ENCODE results near the gene FZD2. TPM values are rescaled to one million over a fixed set of nuclear protein-coding genes. Genes with fewer than 3 reads are reported as not detected.

Gene FZD2
- total and polyA plus RNA-seq, 2 of the 4 experiments (the other 2 are of a cell fraction) = 21.3 to 130 TPM

GRCh38 chr17:44608727-44609435, 51.6 kb downstream of the FZD2 start:
- peak overlapping the region; percentile 86 for H4K5ac ChIP-seq (ENCODE audit: low read depth, low read length)
- peak overlapping the region; percentile 93 for H2BK120ac ChIP-seq (ENCODE audit: low read depth, low read length)
- TF ChIP-seq POLR2A (IDR thresholded peaks at IDR 0.05; ENCODE audit: low read depth, low read length) (no peak), CEBPB (IDR thresholded peaks at IDR 0.05; ENCODE audit: low read depth, low read length) (no peak), CTCF (conservative IDR thresholded peaks at IDR 0.05; ENCODE audit: low read depth, low read length) (no peak), USF2 (IDR thresholded peaks at IDR 0.05; ENCODE audit: low read depth, low read length) (no peak), MAFK (IDR thresholded peaks at IDR 0.05; ENCODE audit: low read depth, low read length) (no peak)
- peak overlapping the region; percentile 77 for H3K27ac ChIP-seq (ENCODE audit: insufficient read depth, low read length)
- H4K20me1 ChIP-seq (ENCODE audit: insufficient read depth, low read length) = no peaks in the 10 kb centered on the region
- H2AK5ac ChIP-seq (ENCODE audit: low read depth, low read length) = peak overlapping the region; percentile 76
- H3K79me1 ChIP-seq (ENCODE audit: low read depth in 1 of 2, low read length in 2 of 2) = 0 out of 4 replicates have a peak, but pooled peaks cover 0 to 6% of the 10 kb centered on the region in 2 experiments
- CTCF ChIA-PET = interaction anchor here (0.9 kb wide), 1 partner anchor 85 kb away, joined by 3 read pairs; no protein-coding TSS in a partner anchor
- no peak overlapping the region for H3K4me3 ChIP-seq (ENCODE audit: insufficient read depth, low read depth, low read length)
- peak overlapping the region; percentile 10; the same call in 1 of the 2 replicates for H3K4me2 ChIP-seq (ENCODE audit: low read depth, low read length)
- peaks cover 14% of the 10 kb centered on the region for H3K9me1 ChIP-seq (ENCODE audit: insufficient read depth, low read length)
- peak overlapping the region; percentile 83 for H3K18ac ChIP-seq (ENCODE audit: low read depth, low read length)
- in situ Hi-C loops (cut with MboI; ENCODE audit: low sequenced_read_pairs) = no loop called here
- DNase-seq (no peak), ATAC-seq (ENCODE audit: low read depth) (peak; percentile 25)
- peak overlapping the region; percentile 85 for H2AK9ac ChIP-seq (replicated peaks; ENCODE audit: low read depth, low read length, poor library complexity)
- intact Hi-C loops (cut with micrococcal nuclease) = no loop called here
- H3K4me1 ChIP-seq (ENCODE audit: control insufficient read depth, insufficient read depth, low read length) = peaks cover 17% of the 10 kb centered on the region
- H3K56ac ChIP-seq (ENCODE audit: extremely low read depth, insufficient read depth, low read length) = no peak overlapping the region
- peak overlapping the region; percentile 86 for H2BK20ac ChIP-seq (ENCODE audit: low read depth, low read length)
- H3K9me3 ChIP-seq (ENCODE audit: control insufficient read depth, insufficient read depth, low read length) = no peaks in the 10 kb centered on the region
- POLR2A ChIA-PET (ENCODE audit: unreplicated experiment) = interaction anchor here (0.6 kb wide), 2 partner anchors 47 to 80 kb away, joined by 4 to 7 read pairs; no protein-coding TSS in a partner anchor
- peak overlapping the region; percentile 95 for H4K91ac ChIP-seq (ENCODE audit: insufficient read depth, low read depth, low read length)
- H4K8ac ChIP-seq (ENCODE audit: low read depth in 2 of 2, low read length in 2 of 2) = peak overlapping the region; percentile 83 to 84
- peak overlapping the region; percentile 60 for H2AFZ ChIP-seq (replicated peaks; ENCODE audit: low read length, poor library complexity)
- H2BK15ac ChIP-seq (ENCODE audit: low read depth, low read length) = peak overlapping the region; percentile 85; the same call in 1 of the 3 replicates
- H3K14ac ChIP-seq (replicated peaks; ENCODE audit: low read depth, low read length) = peak overlapping the region; percentile 89
- no peaks in the 10 kb centered on the region for H3K27me3 ChIP-seq (ENCODE audit: control insufficient read depth, insufficient read depth, low read length)
- dilution Hi-C loops (cut with HindIII; ENCODE audit: low sequenced_read_pairs, unreplicated experiment) = no loop called here
- 85% methylated on average over 2 of the region's 6 CpGs; no CpG with 5 or more reads in 1 of the 2 experiments for WGBS, 2 experiments (ENCODE audit: extremely low coverage in 2 of 2, insufficient read length in 1 of 2)
- peak overlapping the region; percentile 64; the same call in 1 of the 2 replicates for H3K23ac ChIP-seq (ENCODE audit: low read depth, low read length)
- H3K4ac ChIP-seq (ENCODE audit: low read depth, low read length) = peak overlapping the region; percentile 97
- no peaks in the 10 kb centered on the region for H3K36me3 ChIP-seq (ENCODE audit: control insufficient read depth, insufficient read depth, low read length)
- BruUV-seq (replicated peaks) = no TSS peak
- no peak overlapping the region for H3K9ac ChIP-seq (ENCODE audit: low read depth, low read length)
- H2BK5ac ChIP-seq (ENCODE audit: low read depth, low read length, poor library complexity, severe bottlenecking) = peak overlapping the region; percentile 51
